HEK293 (cell line): ENCODE measurements around the gene DCUN1D3.
"Not testable (repeated sequence)": the region's sequence is repeated elsewhere in the genome, so short reads cannot be mapped to it uniquely, and the experiment has no call there.

ENCODE experiments used
- CTCF ChIA-PET: fragments of 350-600 bp; formaldehyde crosslinking; extraction: SDS; loops from one replicate; lab custom pipeline; 2021; ENCODE audit warnings: antibody characterized with exemption; lab: Yijun Ruan, JAX
- POLR2A ChIA-PET: fragments of 300-600 bp; formaldehyde crosslinking; extraction: SDS; loops from one replicate; lab custom pipeline; 2020; ENCODE audit warnings: antibody characterized with exemption, inconsistent platforms; lab: Yijun Ruan, JAX
- H3K27ac ChIP-seq: fragments of 200-500 bp; sonication (Bioruptor generic); 2 replicates; pipeline ENCODE4 v1.5.1; 2014; ENCODE audit warnings: low read depth, low read length, control low read depth, inconsistent platforms; ENCODE audit errors: extremely low read depth
- H3K36me3 ChIP-seq, 2 experiments: fragments of 200-500 bp in 1 of 2; sonication (Bioruptor generic) in 1 of 2; 1 replicate in 1 of 2; 2 replicates in 1 of 2; pipeline ENCODE4 v1.5.1; 2014 to 2017; ENCODE audit warnings: inconsistent platforms in 2 of 2, low read length in 2 of 2; ENCODE audit not compliant: control insufficient read depth in 2 of 2, insufficient read depth in 1 of 2
- H3K4me1 ChIP-seq: fragments of 200-500 bp; sonication (Bioruptor generic); 2 replicates; pipeline ENCODE4 v1.5.1; 2014; ENCODE audit warnings: mild to moderate bottlenecking, low read length, inconsistent platforms; ENCODE audit not compliant: control insufficient read depth, insufficient read depth
- H3K4me3 ChIP-seq: 2 replicates; pipeline ENCODE4 v1.5.1; 2011; ENCODE audit warnings: low read depth, mild to moderate bottlenecking, control low read depth, low read length, moderate library complexity
- H3K9me3 ChIP-seq: fragments of 200-500 bp; sonication (Bioruptor generic); 2 replicates; pipeline ENCODE4 v1.5.1; 2014; ENCODE audit warnings: low read depth, low read length, inconsistent platforms; ENCODE audit not compliant: control insufficient read depth, insufficient read depth
- BCL11A ChIP-seq: fragments of 450-650 bp; formaldehyde crosslinking; IDR thresholded peaks from 2 replicates; pipeline ENCODE4 v1.5.1; 2016; ENCODE audit warnings: low read depth, missing biosample characterization, missing genetic modification characterization
- GFI1B ChIP-seq: fragments of 450-650 bp; formaldehyde crosslinking; IDR thresholded peaks from 2 replicates; pipeline ENCODE4 v1.5.1; 2016; ENCODE audit warnings: missing biosample characterization, missing genetic modification characterization
- GLI4 ChIP-seq: fragments of 450-650 bp; formaldehyde crosslinking; IDR thresholded peaks from 2 replicates; pipeline ENCODE4 v1.5.1; 2016; ENCODE audit warnings: missing biosample characterization, missing genetic modification characterization
- IKZF3 ChIP-seq: fragments of 450-650 bp; IDR thresholded peaks from 2 replicates; pipeline ENCODE4 v1.5.0; 2018; ENCODE audit warnings: missing biosample characterization, mild to moderate bottlenecking, missing genetic modification characterization, moderate library complexity
- KLF9 ChIP-seq: fragments of 450-650 bp; formaldehyde crosslinking; IDR thresholded peaks from 2 replicates; pipeline ENCODE4 v1.5.1; 2016; ENCODE audit warnings: missing biosample characterization, missing genetic modification characterization, low read depth
- MYNN ChIP-seq: fragments of 450-650 bp; formaldehyde crosslinking; IDR thresholded peaks from 2 replicates; pipeline ENCODE4 v1.5.1; 2016; ENCODE audit warnings: missing biosample characterization, missing genetic modification characterization, borderline replicate concordance
- OSR2 ChIP-seq: fragments of 450-650 bp; formaldehyde crosslinking; IDR thresholded peaks from 2 replicates; pipeline ENCODE4 v1.5.1; 2016; ENCODE audit warnings: missing biosample characterization, missing genetic modification characterization
- RBAK ChIP-seq: fragments of 450-650 bp; formaldehyde crosslinking; IDR thresholded peaks from 2 replicates; pipeline ENCODE4 v1.5.1; 2016; ENCODE audit warnings: missing biosample characterization, missing genetic modification characterization
- ZBTB7A ChIP-seq: fragments of 450-650 bp; formaldehyde crosslinking; IDR thresholded peaks from 2 replicates; pipeline ENCODE4 v1.5.1; 2016; ENCODE audit warnings: low read depth, missing biosample characterization, missing genetic modification characterization
- ZNF10 ChIP-seq: fragments of 450-650 bp; formaldehyde crosslinking; IDR thresholded peaks from 2 replicates; pipeline ENCODE4 v1.5.1; 2017; ENCODE audit warnings: missing biosample characterization, missing genetic modification characterization
- ZNF132 ChIP-seq: fragments of 450-650 bp; formaldehyde crosslinking; IDR thresholded peaks from 2 replicates; pipeline ENCODE4 v1.5.1; 2017; ENCODE audit warnings: missing biosample characterization, missing genetic modification characterization, borderline replicate concordance
- ZNF155 ChIP-seq: fragments of 450-650 bp; formaldehyde crosslinking; IDR thresholded peaks from 2 replicates; pipeline ENCODE4 v1.5.1; 2016; ENCODE audit warnings: missing biosample characterization, missing genetic modification characterization
- ZNF202 ChIP-seq: fragments of 450-650 bp; formaldehyde crosslinking; IDR thresholded peaks from 2 replicates; pipeline ENCODE4 v1.5.1; 2016; ENCODE audit warnings: missing biosample characterization, missing genetic modification characterization, borderline replicate concordance
- ZNF23 ChIP-seq: fragments of 450-650 bp; formaldehyde crosslinking; IDR thresholded peaks from 2 replicates; pipeline ENCODE4 v1.5.1; 2016; ENCODE audit warnings: missing biosample characterization, missing genetic modification characterization, borderline replicate concordance
- ZNF311 ChIP-seq: fragments of 450-650 bp; formaldehyde crosslinking; IDR thresholded peaks from 2 replicates; pipeline ENCODE4 v1.5.1; 2017; ENCODE audit warnings: missing biosample characterization, missing genetic modification characterization, borderline replicate concordance
- ZNF544 ChIP-seq: fragments of 450-650 bp; formaldehyde crosslinking; IDR thresholded peaks from 2 replicates; pipeline ENCODE4 v1.5.0; 2017; ENCODE audit warnings: missing biosample characterization, missing genetic modification characterization
- ZNF600 ChIP-seq: fragments of 450-650 bp; formaldehyde crosslinking; IDR thresholded peaks from 2 replicates; pipeline ENCODE4 v1.5.1; 2016; ENCODE audit warnings: missing biosample characterization, missing genetic modification characterization
- ZNF76 ChIP-seq: fragments of 450-650 bp; formaldehyde crosslinking; IDR thresholded peaks from 2 replicates; pipeline ENCODE4; 2016; ENCODE audit warnings: low read depth, missing biosample characterization, missing genetic modification characterization, borderline replicate concordance
- TF ChIP-seq, protein P1 (sequence below): fragments of 450-650 bp; formaldehyde crosslinking; IDR thresholded peaks from 2 replicates; pipeline ENCODE4 v1.5.1; 2016; ENCODE audit warnings: missing biosample characterization, missing genetic modification characterization
- TF ChIP-seq, protein P2 (sequence below): fragments of 450-650 bp; formaldehyde crosslinking; IDR thresholded peaks from 2 replicates; pipeline ENCODE4 v1.5.1; 2017; ENCODE audit warnings: missing biosample characterization, missing genetic modification characterization
- TF ChIP-seq, protein P3 (sequence below): fragments of 450-650 bp; formaldehyde crosslinking; IDR thresholded peaks from 2 replicates; pipeline ENCODE4 v1.5.1; 2016; ENCODE audit warnings: missing biosample characterization, missing genetic modification characterization

DCUN1D3 gene

DNA sequence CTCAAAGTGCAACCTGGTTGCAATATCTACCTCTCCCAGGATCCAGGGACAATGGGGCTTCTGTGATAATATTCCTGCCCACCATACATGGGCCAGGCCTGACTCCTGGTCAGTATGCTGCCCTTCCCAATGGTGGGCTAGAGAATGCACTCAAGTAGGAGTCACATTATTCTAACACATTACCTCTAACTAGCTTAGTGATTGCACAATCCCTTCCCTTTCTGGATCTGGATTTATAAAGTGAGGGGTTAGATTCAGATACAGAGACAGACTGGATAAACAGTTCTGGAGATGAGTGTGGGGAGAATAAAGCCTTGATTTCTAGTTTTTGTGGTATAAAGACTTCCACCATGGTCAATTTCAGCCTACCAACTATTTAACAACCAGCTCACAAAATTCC, 33.4 kb upstream of the DCUN1D3 start (continued):
- TF ChIP-seq KLF9 = no peak
- no peak for TF ChIP-seq ZNF311 (tag by site-specific recombination)
- TF ChIP-seq, protein P1, sequence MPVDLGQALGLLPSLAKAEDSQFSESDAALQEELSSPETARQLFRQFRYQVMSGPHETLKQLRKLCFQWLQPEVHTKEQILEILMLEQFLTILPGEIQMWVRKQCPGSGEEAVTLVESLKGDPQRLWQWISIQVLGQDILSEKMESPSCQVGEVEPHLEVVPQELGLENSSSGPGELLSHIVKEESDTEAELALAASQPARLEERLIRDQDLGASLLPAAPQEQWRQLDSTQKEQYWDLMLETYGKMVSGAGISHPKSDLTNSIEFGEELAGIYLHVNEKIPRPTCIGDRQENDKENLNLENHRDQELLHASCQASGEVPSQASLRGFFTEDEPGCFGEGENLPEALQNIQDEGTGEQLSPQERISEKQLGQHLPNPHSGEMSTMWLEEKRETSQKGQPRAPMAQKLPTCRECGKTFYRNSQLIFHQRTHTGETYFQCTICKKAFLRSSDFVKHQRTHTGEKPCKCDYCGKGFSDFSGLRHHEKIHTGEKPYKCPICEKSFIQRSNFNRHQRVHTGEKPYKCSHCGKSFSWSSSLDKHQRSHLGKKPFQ (tag by site-specific recombination) = no peak
- TF ChIP-seq RBAK (tag by site-specific recombination) = no peak
- TF ChIP-seq ZNF600 = no peak
- no peak for TF ChIP-seq ZNF76 (tag by site-specific recombination)
- no peak for TF ChIP-seq IKZF3 (tag by site-specific recombination)
- TF ChIP-seq ZNF155 (tag by site-specific recombination) = no peak

DNA sequence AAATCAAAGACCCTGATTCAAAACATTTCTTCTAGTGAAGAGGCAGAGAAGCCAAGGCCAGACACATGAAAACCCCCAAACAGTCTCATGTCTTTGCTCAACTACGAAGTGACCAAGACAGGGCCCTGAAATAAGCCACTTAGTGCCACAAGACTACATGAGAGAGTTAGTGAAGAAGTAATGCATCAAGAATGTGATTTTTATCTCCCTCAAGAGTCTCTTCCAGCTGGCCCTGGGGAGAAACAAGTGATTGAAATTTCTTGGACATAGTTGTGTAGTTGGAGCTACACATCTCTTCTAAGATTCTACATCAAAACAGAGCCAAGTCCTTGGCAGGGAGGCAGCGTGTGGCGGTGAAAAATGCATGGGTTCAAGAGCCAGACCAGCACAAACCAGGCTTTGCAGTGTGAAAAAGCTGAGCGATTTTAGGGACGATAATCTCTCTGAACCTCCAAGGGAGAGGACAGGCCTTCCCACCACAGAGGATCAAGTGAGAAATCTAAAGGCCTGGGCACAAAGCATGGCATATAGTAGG, 31.0 kb upstream of the DCUN1D3 start:
- no peaks in the 10 kb centered on the region for H3K36me3 ChIP-seq
- H3K9me3 ChIP-seq = no peaks in the 10 kb centered on the region
- no peak for TF ChIP-seq ZNF10 (tag by site-specific recombination)
- no peak for TF ChIP-seq ZNF544 (tag by site-specific recombination)
- TF ChIP-seq ZNF132 (tag by site-specific recombination) = no peak
- TF ChIP-seq GLI4 (tag by site-specific recombination) = no peak
- no peak for TF ChIP-seq ZBTB7A (tag by site-specific recombination)
- no peak for TF ChIP-seq OSR2 (tag by site-specific recombination)
- TF ChIP-seq, protein P2, sequence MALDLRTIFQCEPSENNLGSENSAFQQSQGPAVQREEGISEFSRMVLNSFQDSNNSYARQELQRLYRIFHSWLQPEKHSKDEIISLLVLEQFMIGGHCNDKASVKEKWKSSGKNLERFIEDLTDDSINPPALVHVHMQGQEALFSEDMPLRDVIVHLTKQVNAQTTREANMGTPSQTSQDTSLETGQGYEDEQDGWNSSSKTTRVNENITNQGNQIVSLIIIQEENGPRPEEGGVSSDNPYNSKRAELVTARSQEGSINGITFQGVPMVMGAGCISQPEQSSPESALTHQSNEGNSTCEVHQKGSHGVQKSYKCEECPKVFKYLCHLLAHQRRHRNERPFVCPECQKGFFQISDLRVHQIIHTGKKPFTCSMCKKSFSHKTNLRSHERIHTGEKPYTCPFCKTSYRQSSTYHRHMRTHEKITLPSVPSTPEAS = no peak
- TF ChIP-seq GFI1B (tag by site-specific recombination) = no peak
- TF ChIP-seq, protein P3, sequence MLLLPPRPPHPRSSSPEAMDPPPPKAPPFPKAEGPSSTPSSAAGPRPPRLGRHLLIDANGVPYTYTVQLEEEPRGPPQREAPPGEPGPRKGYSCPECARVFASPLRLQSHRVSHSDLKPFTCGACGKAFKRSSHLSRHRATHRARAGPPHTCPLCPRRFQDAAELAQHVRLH (tag by site-specific recombination) = no peak
- TF ChIP-seq ZNF23 (tag by site-specific recombination) = no peak
- H3K4me3 ChIP-seq = no peak overlapping the region
- POLR2A ChIA-PET = no interaction called here
- CTCF ChIA-PET = interaction anchor here (0.6 kb wide), 1 partner anchor 156 kb away, joined by 3 read pairs; no protein-coding TSS in a partner anchor
- no peaks in the 10 kb centered on the region for H3K4me1 ChIP-seq
- no peak overlapping the region for H3K27ac ChIP-seq

DNA sequence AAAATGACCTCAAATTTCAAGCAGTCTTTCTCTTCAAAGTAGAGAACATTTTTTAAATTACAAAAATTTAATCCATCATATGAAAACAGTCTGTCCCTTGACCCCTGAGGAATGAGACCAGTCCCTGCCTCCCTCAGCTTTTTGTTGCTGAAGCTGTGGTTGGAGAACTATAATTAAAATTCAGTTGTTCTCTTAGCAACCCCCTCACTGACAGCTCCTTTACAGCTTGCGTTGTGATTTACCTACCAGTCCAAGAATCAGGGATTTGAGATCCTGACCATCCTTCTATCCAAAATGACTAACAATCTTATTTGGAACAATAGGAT, 30.2 kb upstream of the DCUN1D3 start:
- Histone ChIP-seq H3K4me3 (no peak overlapping the region), H3K4me1 (no peaks in the 10 kb centered on the region), H3K36me3 (no peaks in the 10 kb centered on the region), H3K9me3 (no peaks in the 10 kb centered on the region), H3K27ac (no peak overlapping the region)
- TF ChIP-seq BCL11A (tag by site-specific recombination) = no peak
- TF ChIP-seq, protein P2 = no peak
- TF ChIP-seq GFI1B (tag by site-specific recombination) = no peak
- TF ChIP-seq ZNF202 = no peak
- TF ChIP-seq MYNN (tag by site-specific recombination) = no peak
- CTCF ChIA-PET = interaction anchor here (1.3 kb wide), 1 partner anchor 79 kb away, joined by 4 read pairs; no protein-coding TSS in a partner anchor
- POLR2A ChIA-PET = interaction anchor here (0.6 kb wide), 1 partner anchor 56 kb away, joined by 11 read pairs; no protein-coding TSS in a partner anchor

DNA sequence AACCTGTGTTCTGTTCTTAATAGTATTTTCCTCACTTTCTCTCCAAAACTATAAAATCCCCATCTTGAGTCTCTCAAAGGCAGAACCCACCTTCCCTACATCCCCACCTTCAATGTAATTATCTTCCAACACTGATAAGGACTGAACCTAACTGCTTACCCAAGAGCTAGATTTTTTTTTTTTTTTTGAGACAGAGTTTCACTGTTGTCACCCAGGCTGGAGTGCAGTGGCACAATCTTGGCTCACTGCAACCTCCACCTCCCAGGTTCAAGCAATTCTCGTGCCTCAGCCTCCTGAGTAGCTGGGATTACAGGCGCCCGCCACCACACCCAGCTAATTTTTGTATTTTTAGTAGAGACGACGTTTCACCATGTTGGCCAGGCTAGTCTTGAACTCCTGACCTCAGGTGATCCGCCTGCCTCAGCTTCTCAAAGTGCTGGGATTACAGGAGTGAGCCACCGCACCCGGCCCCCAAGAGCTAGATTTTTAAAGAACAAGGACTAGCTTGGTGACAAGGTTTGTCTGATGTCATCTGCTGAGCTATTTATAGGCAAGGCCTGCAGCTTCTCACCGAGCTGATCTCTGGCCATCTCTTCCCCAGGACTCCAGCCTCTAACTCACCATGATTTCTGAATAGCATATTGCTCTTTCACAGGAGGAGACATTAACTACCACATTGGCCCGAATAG, 29.7 kb upstream of the DCUN1D3 start:
- CTCF ChIA-PET = interaction anchor here (1.3 kb wide), 1 partner anchor 79 kb away, joined by 4 read pairs; no protein-coding TSS in a partner anchor
- not testable (repeated sequence) for H3K9me3 ChIP-seq, H3K4me3 ChIP-seq, H3K4me1 ChIP-seq, H3K27ac ChIP-seq, H3K36me3 ChIP-seq
- POLR2A ChIA-PET = interaction anchor here (0.6 kb wide), 1 partner anchor 56 kb away, joined by 11 read pairs; no protein-coding TSS in a partner anchor
